ENCODE measurements around the gene ADCYAP1R1. TPM values are rescaled to one million over a fixed set of nuclear protein-coding genes. Genes with fewer than 3 reads are reported as not detected.

The ADCYAP1R1 gene
- total RNA-seq, 1 experiment from 2014 or later: 8.9 TPM

- H3T11ph ChIP-seq (ENCODE audit: low read length): no peak overlapping the region
- peak; percentile 46 for TF ChIP-seq CTCF (conservative IDR thresholded peaks at IDR 0.05)
- H4K5ac ChIP-seq (ENCODE audit: insufficient read length, low read depth, low read length): no peak overlapping the region
- no peak overlapping the region for H3K23ac ChIP-seq (ENCODE audit: insufficient read length, low read depth, low read length)
- no peaks in the 10 kb centered on the region for H3K27me3 ChIP-seq (ENCODE audit: insufficient read depth, low read length)
- no peak overlapping the region for H2BK5ac ChIP-seq (ENCODE audit: insufficient read length, low read length)
- no peak overlapping the region for H4K91ac ChIP-seq (ENCODE audit: insufficient read length, low read depth, low read length)
- no peaks in the 10 kb centered on the region for H3K79me1 ChIP-seq (ENCODE audit: insufficient read depth, low read depth, low read length, poor library complexity, severe bottlenecking)
- no peak overlapping the region for H2AK5ac ChIP-seq (ENCODE audit: insufficient read length, low read length)
- H2AFZ ChIP-seq (ENCODE audit: low read length): no peak overlapping the region
- H3K9me3 ChIP-seq (ENCODE audit: control insufficient read depth, low read depth, low read length): no peaks in the 10 kb centered on the region
- H3K36me3 Mint-ChIP-seq (ENCODE audit: insufficient read depth in 1 of 3, low read depth in 3 of 3): no peaks in the 10 kb centered on the region
- no peak overlapping the region for H3K18ac ChIP-seq (ENCODE audit: insufficient read length, low read depth, low read length)
- H3K79me2 ChIP-seq (ENCODE audit: insufficient read depth, low read length): no peaks in the 10 kb centered on the region
- no peak overlapping the region for H3K4me2 ChIP-seq (ENCODE audit: insufficient read depth, insufficient read length, low read length)
- no peaks in the 10 kb centered on the region for H3K23me2 ChIP-seq (ENCODE audit: insufficient read length, low read depth, low read length, poor library complexity, severe bottlenecking)
- H2BK120ac ChIP-seq (ENCODE audit: low read depth, low read length, poor library complexity, severe bottlenecking): no peak overlapping the region
- H3K9ac ChIP-seq (ENCODE audit: extremely low read depth, insufficient read length, low read length): no peak overlapping the region
- H2BK15ac ChIP-seq (ENCODE audit: low read depth, low read length): no peak overlapping the region
- no peak overlapping the region for H3K27ac Mint-ChIP-seq
- no peak for DNase-seq
- no CpG with 5 or more reads among the region's 3 CpGs for WGBS (ENCODE audit: extremely low coverage, insufficient read length, low lambda C conversion rate)
- H3K14ac ChIP-seq (ENCODE audit: insufficient read depth, low read length): no peak overlapping the region
- peaks cover 8% of the 10 kb centered on the region for H3K27me3 Mint-ChIP-seq (ENCODE audit: low read depth)
- no peak overlapping the region for H2BK12ac ChIP-seq (ENCODE audit: insufficient read length, low read depth, low read length)
- no peak overlapping the region for H3K4ac ChIP-seq (ENCODE audit: low read depth, low read length)
- H3K9me3 Mint-ChIP-seq: no peaks in the 10 kb centered on the region
- no peak overlapping the region for H3K27ac ChIP-seq (ENCODE audit: insufficient read length, low read depth, low read length)
- H3K4me3 Mint-ChIP-seq: no peak overlapping the region
- no peaks in the 10 kb centered on the region for H3K4me1 ChIP-seq (ENCODE audit: insufficient read depth, low read length)
- H2BK20ac ChIP-seq (ENCODE audit: low read depth, low read length, poor library complexity, severe bottlenecking): no peak overlapping the region
- H4K8ac ChIP-seq (replicated peaks; ENCODE audit: insufficient read length, low read depth, low read length): no peak overlapping the region
- no peaks in the 10 kb centered on the region; a peak in 1 of 4 replicates for H3K4me1 Mint-ChIP-seq
- no peaks in the 10 kb centered on the region for H4K20me1 ChIP-seq (ENCODE audit: control insufficient read depth, insufficient read depth, insufficient read length)
- H3K56ac ChIP-seq (ENCODE audit: insufficient read length, low read depth, low read length): no peak overlapping the region
Observed at GRCh38 chr7:31129067-31129466, 77.0 kb downstream of the ADCYAP1R1 start.
